Measurements from ENCODE around the gene IRF2BPL.

DNA sequence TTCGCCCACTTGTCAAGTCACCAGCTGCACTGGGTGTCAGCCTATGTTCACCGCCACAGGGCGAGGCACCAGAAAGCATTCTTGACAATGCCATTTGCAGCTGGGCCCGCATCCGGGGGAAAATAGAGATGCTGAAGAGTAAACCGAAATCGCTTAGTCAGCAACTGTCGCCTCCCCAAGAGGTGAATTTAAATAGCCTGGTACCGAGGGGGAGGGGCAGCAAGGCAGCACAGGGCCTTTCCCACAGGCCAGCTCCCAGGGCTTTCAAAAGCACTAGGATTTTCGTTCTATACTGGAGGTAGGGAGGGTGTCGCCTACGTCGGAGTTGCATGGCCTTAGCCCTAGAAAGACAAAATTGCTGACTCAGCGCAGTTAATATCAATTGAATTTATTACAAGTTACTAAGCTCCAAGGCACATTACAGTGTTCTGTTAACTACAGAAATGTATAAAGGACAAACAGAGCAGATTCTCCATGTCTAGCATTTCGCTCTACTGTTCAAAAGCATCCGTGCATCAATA, 4.3 kb downstream of the IRF2BPL start:
- TF ChIP-seq, protein P1, sequence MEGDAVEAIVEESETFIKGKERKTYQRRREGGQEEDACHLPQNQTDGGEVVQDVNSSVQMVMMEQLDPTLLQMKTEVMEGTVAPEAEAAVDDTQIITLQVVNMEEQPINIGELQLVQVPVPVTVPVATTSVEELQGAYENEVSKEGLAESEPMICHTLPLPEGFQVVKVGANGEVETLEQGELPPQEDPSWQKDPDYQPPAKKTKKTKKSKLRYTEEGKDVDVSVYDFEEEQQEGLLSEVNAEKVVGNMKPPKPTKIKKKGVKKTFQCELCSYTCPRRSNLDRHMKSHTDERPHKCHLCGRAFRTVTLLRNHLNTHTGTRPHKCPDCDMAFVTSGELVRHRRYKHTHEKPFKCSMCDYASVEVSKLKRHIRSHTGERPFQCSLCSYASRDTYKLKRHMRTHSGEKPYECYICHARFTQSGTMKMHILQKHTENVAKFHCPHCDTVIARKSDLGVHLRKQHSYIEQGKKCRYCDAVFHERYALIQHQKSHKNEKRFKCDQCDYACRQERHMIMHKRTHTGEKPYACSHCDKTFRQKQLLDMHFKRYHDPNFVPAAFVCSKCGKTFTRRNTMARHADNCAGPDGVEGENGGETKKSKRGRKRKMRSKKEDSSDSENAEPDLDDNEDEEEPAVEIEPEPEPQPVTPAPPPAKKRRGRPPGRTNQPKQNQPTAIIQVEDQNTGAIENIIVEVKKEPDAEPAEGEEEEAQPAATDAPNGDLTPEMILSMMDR (conservative IDR thresholded peaks at IDR 0.05; ENCODE audit: low read length) = no peak
- TF ChIP-seq EZH2phosphoT487 (IDR thresholded peaks at IDR 0.05; ENCODE audit: borderline replicate concordance, low read depth, low read length) = no peak

All from OCI-LY7 (cell line).